ENCODE measurements around the gene FAM13A.
"Not testable (repeated sequence)": the region's sequence is repeated elsewhere in the genome, so short reads cannot be mapped to it uniquely, and the experiment has no call there.

Gene FAM13A

GRCh38 chr4:89000844-89001360 is 56.1 kb downstream of the FAM13A start:
- DNase-seq (ENCODE audit: low read depth, low spot score), result no peak

- no peak for DNase-seq (ENCODE audit: low read depth, low spot score)
These were observed 56.6 kb downstream of the FAM13A start for GRCh38 chr4:89000382-89000781.

GRCh38 chr4:88999392-88999930 is 57.5 kb downstream of the FAM13A start:
- no peak for DNase-seq (ENCODE audit: low read depth, low spot score)

GRCh38 chr4:88998891-88999290 is 58.1 kb downstream of the FAM13A start:
- DNase-seq (ENCODE audit: low read depth, low spot score), result no peak

- DNase-seq (ENCODE audit: low read depth, low spot score), result no peak
These were observed 59.0 kb downstream of the FAM13A start for GRCh38 chr4:88998001-88998400.

- no peak for DNase-seq (ENCODE audit: low read depth, low spot score)
These were observed 61.1 kb downstream of the FAM13A start for GRCh38 chr4:88995874-88996273.

- not testable (repeated sequence) for DNase-seq (ENCODE audit: low read depth, low spot score)
These were observed 61.7 kb downstream of the FAM13A start for GRCh38 chr4:88995257-88995656.

- DNase-seq (ENCODE audit: low read depth, low spot score), result no peak
These were observed 63.7 kb downstream of the FAM13A start for GRCh38 chr4:88993246-88993645.

GRCh38 chr4:88991746-88992145 is 65.2 kb downstream of the FAM13A start:
- no peak for DNase-seq (ENCODE audit: low read depth, low spot score)

GRCh38 chr4:88989990-88990389 is 67.0 kb downstream of the FAM13A start:
- DNase-seq (ENCODE audit: low read depth, low spot score), result no peak

- DNase-seq (ENCODE audit: low read depth, low spot score), result no peak
These were observed 71.8 kb downstream of the FAM13A start for GRCh38 chr4:88985088-88985773.

- DNase-seq (ENCODE audit: low read depth, low spot score), result no peak
These were observed 74.2 kb downstream of the FAM13A start for GRCh38 chr4:88982757-88983156.

- no peak for DNase-seq (ENCODE audit: low read depth, low spot score)
These were observed 75.0 kb downstream of the FAM13A start for GRCh38 chr4:88981993-88982392.

GRCh38 chr4:88981556-88981955 is 75.4 kb downstream of the FAM13A start:
- DNase-seq (ENCODE audit: low read depth, low spot score), result no peak

- DNase-seq (ENCODE audit: low read depth, low spot score), result no peak
These were observed 77.7 kb downstream of the FAM13A start for GRCh38 chr4:88979276-88979675.

- no peak for DNase-seq (ENCODE audit: low read depth, low spot score)
These were observed 80.3 kb downstream of the FAM13A start for GRCh38 chr4:88976775-88977035.

- DNase-seq (ENCODE audit: low read depth, low spot score), result no peak
These were observed 80.8 kb downstream of the FAM13A start for GRCh38 chr4:88975958-88976774.

- DNase-seq (ENCODE audit: low read depth, low spot score), result no peak
These were observed 85.4 kb downstream of the FAM13A start for GRCh38 chr4:88971536-88971935.

GRCh38 chr4:88969746-88970145 is 87.2 kb downstream of the FAM13A start:
- no peak for DNase-seq (ENCODE audit: low read depth, low spot score)

- DNase-seq (ENCODE audit: low read depth, low spot score), result no peak
These were observed 87.7 kb downstream of the FAM13A start for GRCh38 chr4:88969271-88969670.

GRCh38 chr4:88967883-88968331 is 89.1 kb downstream of the FAM13A start:
- no peak for DNase-seq (ENCODE audit: low read depth, low spot score)

GRCh38 chr4:88965053-88965452 is 91.9 kb downstream of the FAM13A start:
- no peak for DNase-seq (ENCODE audit: low read depth, low spot score)

GRCh38 chr4:88964450-88964849 is 92.5 kb downstream of the FAM13A start:
- DNase-seq (ENCODE audit: low read depth, low spot score), result no peak
